ENCODE data around the gene IGFALS.

- TF ChIP-seq CTCF (IDR thresholded peaks at IDR 0.05) (no peak), POLR2A (IDR thresholded peaks at IDR 0.05) (no peak)
These were observed 26.1 kb upstream of the IGFALS start for GRCh38 chr16:1819611-1820010.

All from Peyer's patch (tissue), 4 donors.